Stimulated activated CD4-positive, alpha-beta T cell treated with anti-CD3 and anti-CD28 coated beads, Interleukin-2, amount 100 ng/mL, for 24 hours (primary cell): Measurements from ENCODE around the gene PAX2.
A peak's percentile ranks its signal among the peaks of the same experiment; 100 is the strongest.

Experiments used
- DNase-seq, 2 donors: peaks; one replicate each; pipeline ENCODE4 v3.0.0-alpha.2; 2020

Gene PAX2

GRCh38 chr10:100725071-100725471, 20.3 kb upstream of the PAX2 start:
- no peak for DNase-seq

- no peak for DNase-seq
These were observed 19.4 kb upstream of the PAX2 start for GRCh38 chr10:100725869-100726426.

GRCh38 chr10:100727808-100728207, 17.6 kb upstream of the PAX2 start:
- DNase-seq, result no peak

- peak in 1 of 2 donors; percentile 52 for DNase-seq
These were observed 16.2 kb upstream of the PAX2 start for GRCh38 chr10:100728928-100729861.

GRCh38 chr10:100729862-100730724, 15.3 kb upstream of the PAX2 start:
- DNase-seq, result no peak

GRCh38 chr10:100730725-100731406, 14.5 kb upstream of the PAX2 start:
- peak; percentile 34 to 56 for DNase-seq

GRCh38 chr10:100731407-100732240, 13.8 kb upstream of the PAX2 start:
- DNase-seq, result no peak

- no peak for DNase-seq
These were observed 13.2 kb upstream of the PAX2 start for GRCh38 chr10:100732241-100732596.

- no peak for DNase-seq
These were observed 12.1 kb upstream of the PAX2 start for GRCh38 chr10:100733329-100733728.

GRCh38 chr10:100734295-100735086, 10.9 kb upstream of the PAX2 start:
- DNase-seq, result no peak

GRCh38 chr10:100735087-100735336, 10.4 kb upstream of the PAX2 start:
- DNase-seq, result no peak

GRCh38 chr10:100735337-100736143, 9.8 kb upstream of the PAX2 start:
- DNase-seq, result no peak

GRCh38 chr10:100736144-100736808, 9.1 kb upstream of the PAX2 start:
- no peak for DNase-seq

- DNase-seq, result no peak
These were observed 8.5 kb upstream of the PAX2 start for GRCh38 chr10:100736809-100737354.

GRCh38 chr10:100737355-100738054, 7.9 kb upstream of the PAX2 start:
- DNase-seq, result no peak

GRCh38 chr10:100738055-100738827, 7.1 kb upstream of the PAX2 start:
- no peak for DNase-seq

- DNase-seq, result no peak
These were observed 5.6 kb upstream of the PAX2 start for GRCh38 chr10:100739517-100740368.
